AG04450 (cell line): ENCODE results near the gene TYMS. TPM values are rescaled to one million over a fixed set of nuclear protein-coding genes. Genes with fewer than 3 reads are reported as not detected.

Source experiments
- CTCF ChIA-PET: fragments of 300-600, 350-600 bp; formaldehyde crosslinking; extraction: SDS; loops from one replicate; lab custom pipeline; 2022; ENCODE audit warnings: antibody characterized with exemption, inconsistent platforms; lab: Charles Lee
- POLR2A ChIA-PET: fragments of 350-600 bp; formaldehyde crosslinking; extraction: SDS; loops from one replicate; lab custom pipeline; 2021; ENCODE audit warnings: antibody characterized with exemption, inconsistent platforms; lab: Yijun Ruan, JAX
- DNase-seq: peaks from one replicate; pipeline ENCODE4 v3.0.0-alpha.2; 2011; ENCODE audit warnings: low read depth, low spot score
- H3K27ac ChIP-seq: one replicate; pipeline ENCODE4 v1.5.1; 2012; ENCODE audit warnings: low read depth, low read length, control low read depth
- H3K27me3 ChIP-seq: one replicate; pipeline ENCODE4 v1.6.0; 2012; ENCODE audit warnings: low read length; ENCODE audit not compliant: control insufficient read depth, insufficient read depth
- H3K4me3 ChIP-seq: 2 replicates; pipeline ENCODE4 v1.5.1; 2011; ENCODE audit warnings: mild to moderate bottlenecking, low read depth, low read length, control low read depth
- H3K9me3 ChIP-seq: 2 replicates; pipeline ENCODE4 v1.5.1; 2012; ENCODE audit warnings: low read length; ENCODE audit not compliant: control insufficient read depth, insufficient read depth
- polyA plus RNA-seq: library from polyadenylated mRNA; depleted of rRNA; stranded (reverse); fragments of >200 nt; gene quantifications from 2 replicates; pipeline ENCODE4 v1.2.3, GENCODE V29; 2011
- TF ChIP-seq, protein P1 (sequence below): IDR thresholded peaks from 2 replicates; pipeline ENCODE4 v1.5.1; 2011; ENCODE audit warnings: low read depth, low read length, control low read depth, inconsistent platforms

The TYMS gene
- polyA plus RNA-seq, 1 experiment, result 43.0 TPM

DNA sequence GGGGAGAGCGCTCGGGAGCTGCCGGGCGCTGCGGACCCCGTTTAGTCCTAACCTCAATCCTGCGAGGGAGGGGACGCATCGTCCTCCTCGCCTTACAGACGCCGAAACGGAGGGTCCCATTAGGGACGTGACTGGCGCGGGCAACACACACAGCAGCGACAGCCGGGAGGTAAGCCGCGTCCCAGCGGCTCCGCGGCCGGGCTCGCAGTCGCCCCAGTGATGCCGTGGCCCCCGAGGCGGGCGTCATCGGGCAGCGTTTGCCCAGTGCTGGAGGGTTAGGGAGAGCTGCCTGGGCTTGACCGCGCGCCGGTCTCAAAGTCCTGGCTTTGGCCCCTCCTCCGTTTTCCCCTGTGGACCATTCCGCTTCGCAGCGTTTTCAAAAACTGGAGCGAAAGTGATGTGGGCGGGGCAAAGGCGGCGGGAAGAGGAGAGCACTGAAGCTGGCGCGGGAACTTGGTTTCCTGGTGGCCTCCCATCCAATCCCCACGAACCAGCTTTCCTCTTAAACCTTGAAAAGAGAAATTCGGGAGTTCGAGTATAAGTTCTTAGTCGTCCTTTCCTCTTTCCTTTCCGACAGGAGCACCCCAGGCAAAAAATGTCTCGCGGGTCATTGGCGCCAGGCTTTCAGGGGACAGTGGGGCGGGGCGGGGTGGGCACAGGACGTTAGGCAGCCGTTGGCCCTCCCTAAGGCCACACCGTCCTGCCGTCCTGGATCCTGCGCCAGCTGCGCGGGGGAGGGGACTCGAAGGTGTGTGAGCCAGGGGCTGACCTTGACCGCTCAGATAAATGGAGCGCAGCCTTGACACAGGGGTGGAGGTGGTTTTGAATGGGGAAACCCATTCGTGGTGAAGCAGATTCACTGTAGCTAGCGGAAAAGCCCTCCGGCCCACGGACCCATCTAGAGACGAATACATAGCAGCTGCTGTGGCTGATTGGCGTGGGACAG is 821 bp downstream of the TYMS start:
- TF ChIP-seq, protein P1, sequence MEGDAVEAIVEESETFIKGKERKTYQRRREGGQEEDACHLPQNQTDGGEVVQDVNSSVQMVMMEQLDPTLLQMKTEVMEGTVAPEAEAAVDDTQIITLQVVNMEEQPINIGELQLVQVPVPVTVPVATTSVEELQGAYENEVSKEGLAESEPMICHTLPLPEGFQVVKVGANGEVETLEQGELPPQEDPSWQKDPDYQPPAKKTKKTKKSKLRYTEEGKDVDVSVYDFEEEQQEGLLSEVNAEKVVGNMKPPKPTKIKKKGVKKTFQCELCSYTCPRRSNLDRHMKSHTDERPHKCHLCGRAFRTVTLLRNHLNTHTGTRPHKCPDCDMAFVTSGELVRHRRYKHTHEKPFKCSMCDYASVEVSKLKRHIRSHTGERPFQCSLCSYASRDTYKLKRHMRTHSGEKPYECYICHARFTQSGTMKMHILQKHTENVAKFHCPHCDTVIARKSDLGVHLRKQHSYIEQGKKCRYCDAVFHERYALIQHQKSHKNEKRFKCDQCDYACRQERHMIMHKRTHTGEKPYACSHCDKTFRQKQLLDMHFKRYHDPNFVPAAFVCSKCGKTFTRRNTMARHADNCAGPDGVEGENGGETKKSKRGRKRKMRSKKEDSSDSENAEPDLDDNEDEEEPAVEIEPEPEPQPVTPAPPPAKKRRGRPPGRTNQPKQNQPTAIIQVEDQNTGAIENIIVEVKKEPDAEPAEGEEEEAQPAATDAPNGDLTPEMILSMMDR, result 0 out of 2 replicates have a peak, but pooled peaks have one; percentile 1
- H3K27ac ChIP-seq, result peak overlapping the region; percentile 61
- no peaks in the 10 kb centered on the region for H3K27me3 ChIP-seq
- peak; percentile 50 for DNase-seq
- ChIA-PET POLR2A (interaction anchor here (0.5 to 0.8 kb wide), 4 partner anchors 28 to 159 kb away, joined by 3 to 13 read pairs (median 5); partner anchors contain the start of gene ENOSF1), CTCF (interaction anchor here (0.6 to 1.4 kb wide), 5 partner anchors 30 to 189 kb away, joined by 3 to 5 read pairs (median 4); no protein-coding TSS in a partner anchor)
- peaks cover 6% of the 10 kb centered on the region for H3K9me3 ChIP-seq
- H3K4me3 ChIP-seq, result peak overlapping the region; percentile 89

DNA sequence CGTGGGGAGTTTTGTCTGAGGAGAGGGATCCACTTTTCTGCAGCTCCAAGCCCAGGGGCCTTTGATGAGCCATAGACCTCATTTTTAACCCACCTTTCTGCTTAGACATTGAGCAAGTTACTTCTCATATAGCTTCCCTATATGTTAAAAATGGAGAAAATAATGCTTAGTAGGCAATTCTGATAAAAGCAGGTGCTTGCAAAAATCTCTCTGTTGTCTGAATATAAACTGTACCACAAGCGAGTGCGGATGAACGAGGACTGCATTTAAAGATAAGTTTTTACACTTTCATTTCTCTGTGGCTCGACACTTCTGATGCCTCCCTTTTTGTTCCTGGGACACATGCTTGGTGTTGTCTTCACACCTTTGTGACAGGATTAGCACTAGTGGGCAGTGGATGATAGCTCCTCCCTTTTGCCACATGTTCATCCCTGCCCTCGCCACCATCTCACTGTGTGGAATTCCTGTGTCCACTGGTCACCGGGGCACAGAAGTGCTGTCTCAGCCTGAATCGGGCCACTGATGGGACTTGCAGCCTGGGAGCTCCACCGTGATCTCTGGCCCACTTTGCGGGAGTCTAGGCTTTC is 1.6 kb downstream of the TYMS start:
- no peak for DNase-seq
- TF ChIP-seq, protein P1, result no peak
- Histone ChIP-seq H3K9me3 (peaks cover 6% of the 10 kb centered on the region), H3K4me3 (peak overlapping the region; percentile 89), H3K27ac (no peak overlapping the region), H3K27me3 (no peaks in the 10 kb centered on the region)
- CTCF ChIA-PET, result interaction anchor here (0.9 to 1.3 kb wide), 2 partner anchors 31 to 35 kb away, joined by 3 to 4 read pairs; no protein-coding TSS in a partner anchor
- POLR2A ChIA-PET, result no interaction called here

DNA sequence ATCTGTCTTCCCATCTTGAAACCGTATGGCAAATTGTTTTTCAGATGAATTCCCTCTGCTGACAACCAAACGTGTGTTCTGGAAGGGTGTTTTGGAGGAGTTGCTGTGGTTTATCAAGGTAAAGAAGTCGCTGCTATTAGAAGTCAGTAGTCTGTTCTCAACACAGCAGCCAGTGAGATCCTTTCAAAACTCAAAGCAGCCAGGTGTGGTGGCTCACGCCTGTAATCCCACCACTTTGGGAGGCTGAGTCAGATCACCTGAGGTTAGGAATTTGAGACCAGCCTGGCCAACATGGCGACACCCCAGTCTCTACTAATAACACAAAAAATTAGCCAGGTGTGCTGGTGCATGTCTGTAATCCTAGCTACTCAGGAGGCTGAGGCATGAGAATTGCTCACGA is 2.1 kb downstream of the TYMS start:
- no peak for DNase-seq
- H3K4me3 ChIP-seq, result no peak overlapping the region
- H3K27me3 ChIP-seq, result no peaks in the 10 kb centered on the region
- H3K27ac ChIP-seq, result no peak overlapping the region
- ChIA-PET POLR2A (no interaction called here), CTCF (no interaction called here)
- TF ChIP-seq, protein P1, result no peak
- peaks cover 6% of the 10 kb centered on the region for H3K9me3 ChIP-seq

DNA sequence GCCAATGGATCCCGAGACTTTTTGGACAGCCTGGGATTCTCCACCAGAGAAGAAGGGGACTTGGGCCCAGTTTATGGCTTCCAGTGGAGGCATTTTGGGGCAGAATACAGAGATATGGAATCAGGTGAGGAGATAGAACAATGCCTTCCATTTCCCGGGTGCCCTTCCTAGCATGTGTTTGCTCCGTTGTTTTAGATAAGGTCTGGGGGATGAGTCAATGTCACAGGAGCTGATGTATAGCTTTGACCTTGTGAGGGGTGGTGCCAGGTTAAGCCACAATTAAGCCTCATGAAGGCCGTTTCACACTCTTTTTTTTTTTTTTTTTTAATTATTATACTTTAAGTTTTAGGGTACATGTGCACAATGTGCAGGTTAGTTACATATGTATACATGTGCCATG is 4.7 kb downstream of the TYMS start:
- no peak overlapping the region for H3K4me3 ChIP-seq
- DNase-seq, result no peak
- POLR2A ChIA-PET, result no interaction called here

More for the DNA sequence above, 4.7 kb downstream of the TYMS start:
- H3K27ac ChIP-seq, result no peak overlapping the region
- CTCF ChIA-PET, result interaction anchor here (0.7 kb wide), 1 partner anchor 168 kb away, joined by 5 read pairs; no protein-coding TSS in a partner anchor
- TF ChIP-seq, protein P1, result no peak
- H3K27me3 ChIP-seq, result no peaks in the 10 kb centered on the region
- peaks cover 8% of the 10 kb centered on the region for H3K9me3 ChIP-seq
